DOHH2 (cell line): Measurements from ENCODE around the gene MYO5C.

ENCODE experiments used
- H3F3A ChIP-seq: fragments of 200-600 bp; sonication (generic), shearing (Covaris generic); 2 replicates; pipeline ENCODE4 v1.6.0; 2016; ENCODE audit warnings: antibody characterized with exemption, mild to moderate bottlenecking; ENCODE audit not compliant: control insufficient read depth, insufficient read depth
- H3K27ac ChIP-seq: fragments of 200-600 bp; sonication (generic); 2 replicates; pipeline ENCODE4 v1.5.1; 2014; ENCODE audit warnings: low read depth, mild to moderate bottlenecking, low read length, moderate library complexity
- H3K27me3 ChIP-seq: fragments of 200-600 bp; sonication (generic); 2 replicates; pipeline ENCODE4 v1.6.1; 2014; ENCODE audit warnings: mild to moderate bottlenecking, low read length, mixed read lengths; ENCODE audit not compliant: control insufficient read depth
- H3K36me3 ChIP-seq: fragments of 200-600 bp; sonication (generic); 2 replicates; pipeline ENCODE4 v1.6.1; 2014; ENCODE audit warnings: mild to moderate bottlenecking, low read length, moderate library complexity, mixed read lengths; ENCODE audit not compliant: control insufficient read depth
- H3K4me1 ChIP-seq: fragments of 200-600 bp; sonication (generic); 2 replicates; pipeline ENCODE4 v1.6.1; 2014; ENCODE audit warnings: mild to moderate bottlenecking, low read length, mixed read lengths; ENCODE audit not compliant: control insufficient read depth
- H3K4me2 ChIP-seq: fragments of 200-600 bp; sonication (generic); 2 replicates; pipeline ENCODE4 v1.6.0; 2014; ENCODE audit warnings: mild to moderate bottlenecking, low read length, moderate library complexity
- H3K4me3 ChIP-seq: fragments of 200-600 bp; sonication (generic); 2 replicates; pipeline ENCODE4 v1.5.1; 2014; ENCODE audit warnings: mild to moderate bottlenecking, low read length, mixed read lengths
- H3K79me2 ChIP-seq: fragments of 200-600 bp; sonication (generic); 2 replicates; pipeline ENCODE4 v1.6.1; 2014; ENCODE audit warnings: mild to moderate bottlenecking, low read length, mixed read lengths; ENCODE audit not compliant: control insufficient read depth
- H3K9me2 ChIP-seq: fragments of 200-600 bp; sonication (generic); replicated peaks from 2 replicates; pipeline ENCODE4 v1.6.1; 2014; ENCODE audit warnings: mild to moderate bottlenecking, low read length, mixed read lengths; ENCODE audit not compliant: control insufficient read depth
- H3K9me3 ChIP-seq: fragments of 200-600 bp; sonication (generic); 2 replicates; pipeline ENCODE4 v1.6.1; 2014; ENCODE audit warnings: antibody characterized with exemption, low read length, mixed read lengths; ENCODE audit not compliant: control insufficient read depth, insufficient read depth
- H4K20me1 ChIP-seq: fragments of 200-600 bp; sonication (generic); 2 replicates; pipeline ENCODE4 v1.6.0; 2014; ENCODE audit warnings: low read depth, mild to moderate bottlenecking, antibody characterized with exemption, low read length, moderate library complexity; ENCODE audit not compliant: control insufficient read depth, insufficient read depth
- EZH2phosphoT487 ChIP-seq: fragments of 200-600 bp; sonication (generic); IDR thresholded peaks from 2 replicates; pipeline ENCODE4 v1.6.1; 2017; ENCODE audit warnings: borderline replicate concordance, mild to moderate bottlenecking, antibody characterized with exemption, low read length, moderate library complexity, mixed read lengths
- TF ChIP-seq, protein P1 (sequence below): fragments of 200-600 bp; sonication (generic); IDR thresholded peaks from one replicate; pipeline ENCODE4 v1.5.1; 2014; ENCODE audit warnings: antibody characterized with exemption, mild to moderate bottlenecking, low read depth, low read length; ENCODE audit not compliant: poor library complexity, severe bottlenecking

MYO5C gene

DNA sequence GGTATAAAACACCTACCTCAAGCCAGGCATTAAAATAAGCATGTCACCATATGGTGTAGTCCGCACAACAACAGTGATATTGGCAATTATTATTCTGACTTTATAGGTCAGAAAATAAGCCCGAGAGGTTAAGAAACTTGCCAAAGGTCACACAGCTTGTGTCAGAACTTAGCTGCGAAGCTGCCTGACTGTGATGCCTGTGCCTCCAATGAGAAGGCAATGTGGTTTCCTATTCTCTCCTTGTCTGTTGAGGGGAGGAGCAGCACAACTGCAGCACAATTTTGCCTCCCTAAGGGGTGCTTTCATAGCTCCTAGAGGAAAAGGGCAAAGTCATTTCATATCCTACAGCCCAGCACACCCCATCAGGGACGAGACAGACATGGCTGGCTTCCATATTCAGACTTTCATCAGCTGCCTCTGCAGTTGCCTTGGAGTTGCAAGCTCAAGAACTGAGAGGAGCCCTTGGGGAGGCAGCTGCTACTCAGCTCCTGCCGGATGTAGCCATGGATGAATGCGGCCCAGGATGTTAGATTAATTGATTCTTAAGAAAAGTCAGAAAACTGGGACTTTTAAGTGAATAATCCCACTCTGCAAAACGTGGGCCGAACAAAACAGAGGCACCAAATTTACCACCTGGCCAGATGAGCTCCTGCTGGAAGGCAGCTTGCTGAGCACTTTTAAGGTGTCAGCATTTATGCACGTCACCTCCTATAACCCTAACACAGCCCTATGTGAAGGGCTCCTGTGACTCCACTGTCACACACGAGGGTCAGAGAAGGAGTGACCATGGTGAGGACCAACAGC, 38.5 kb downstream of the MYO5C start:
- peaks cover 37% of the 10 kb centered on the region for H3K4me1 ChIP-seq
- no peaks in the 10 kb centered on the region for H3K79me2 ChIP-seq
- no peaks in the 10 kb centered on the region for H3K36me3 ChIP-seq
- no peaks in the 10 kb centered on the region for H4K20me1 ChIP-seq
- H3F3A ChIP-seq = peaks cover 13% of the 10 kb centered on the region
- no peaks in the 10 kb centered on the region for H3K9me3 ChIP-seq
- H3K4me3 ChIP-seq = peak overlapping the region; percentile 10; the same call in 1 of the 2 replicates
- no peaks in the 10 kb centered on the region for H3K9me2 ChIP-seq
- H3K27me3 ChIP-seq = no peaks in the 10 kb centered on the region
- no peak for TF ChIP-seq EZH2phosphoT487
- H3K4me2 ChIP-seq = peak overlapping the region; percentile 49; the same call in 1 of the 2 replicates
- H3K27ac ChIP-seq = no peak overlapping the region

DNA sequence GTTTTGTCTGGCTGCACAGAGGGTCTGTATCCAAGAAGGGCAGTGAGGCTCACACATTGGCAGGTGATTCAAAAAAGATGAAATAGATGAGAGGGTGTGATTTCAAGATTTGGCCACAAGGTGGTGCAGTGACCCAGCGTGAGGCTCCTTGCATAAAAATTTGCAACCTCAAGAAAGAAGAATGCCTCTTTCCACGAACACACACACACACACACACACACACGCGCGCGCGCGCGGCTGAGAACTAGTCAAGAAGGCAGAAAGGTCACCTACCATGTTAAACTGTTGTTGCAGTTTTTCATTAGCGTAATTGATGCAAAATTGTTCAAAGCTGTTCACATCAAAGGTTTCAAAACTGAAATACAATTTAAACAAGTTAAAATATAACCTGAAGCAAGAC, 39.2 kb downstream of the MYO5C start:
- peaks cover 13% of the 10 kb centered on the region for H3F3A ChIP-seq
- H3K4me3 ChIP-seq = peak overlapping the region; percentile 10; the same call in 1 of the 2 replicates
- no peaks in the 10 kb centered on the region for H3K79me2 ChIP-seq
- peaks cover 34% of the 10 kb centered on the region for H3K4me1 ChIP-seq
- H3K27ac ChIP-seq = no peak overlapping the region
- H3K9me3 ChIP-seq = no peaks in the 10 kb centered on the region
- no peaks in the 10 kb centered on the region for H3K36me3 ChIP-seq
- TF ChIP-seq, protein P1, sequence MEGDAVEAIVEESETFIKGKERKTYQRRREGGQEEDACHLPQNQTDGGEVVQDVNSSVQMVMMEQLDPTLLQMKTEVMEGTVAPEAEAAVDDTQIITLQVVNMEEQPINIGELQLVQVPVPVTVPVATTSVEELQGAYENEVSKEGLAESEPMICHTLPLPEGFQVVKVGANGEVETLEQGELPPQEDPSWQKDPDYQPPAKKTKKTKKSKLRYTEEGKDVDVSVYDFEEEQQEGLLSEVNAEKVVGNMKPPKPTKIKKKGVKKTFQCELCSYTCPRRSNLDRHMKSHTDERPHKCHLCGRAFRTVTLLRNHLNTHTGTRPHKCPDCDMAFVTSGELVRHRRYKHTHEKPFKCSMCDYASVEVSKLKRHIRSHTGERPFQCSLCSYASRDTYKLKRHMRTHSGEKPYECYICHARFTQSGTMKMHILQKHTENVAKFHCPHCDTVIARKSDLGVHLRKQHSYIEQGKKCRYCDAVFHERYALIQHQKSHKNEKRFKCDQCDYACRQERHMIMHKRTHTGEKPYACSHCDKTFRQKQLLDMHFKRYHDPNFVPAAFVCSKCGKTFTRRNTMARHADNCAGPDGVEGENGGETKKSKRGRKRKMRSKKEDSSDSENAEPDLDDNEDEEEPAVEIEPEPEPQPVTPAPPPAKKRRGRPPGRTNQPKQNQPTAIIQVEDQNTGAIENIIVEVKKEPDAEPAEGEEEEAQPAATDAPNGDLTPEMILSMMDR = peak; percentile 76
- TF ChIP-seq EZH2phosphoT487 = no peak
- H3K27me3 ChIP-seq = no peaks in the 10 kb centered on the region
- H4K20me1 ChIP-seq = no peaks in the 10 kb centered on the region
- no peaks in the 10 kb centered on the region for H3K9me2 ChIP-seq
- peak overlapping the region; percentile 49 for H3K4me2 ChIP-seq

DNA sequence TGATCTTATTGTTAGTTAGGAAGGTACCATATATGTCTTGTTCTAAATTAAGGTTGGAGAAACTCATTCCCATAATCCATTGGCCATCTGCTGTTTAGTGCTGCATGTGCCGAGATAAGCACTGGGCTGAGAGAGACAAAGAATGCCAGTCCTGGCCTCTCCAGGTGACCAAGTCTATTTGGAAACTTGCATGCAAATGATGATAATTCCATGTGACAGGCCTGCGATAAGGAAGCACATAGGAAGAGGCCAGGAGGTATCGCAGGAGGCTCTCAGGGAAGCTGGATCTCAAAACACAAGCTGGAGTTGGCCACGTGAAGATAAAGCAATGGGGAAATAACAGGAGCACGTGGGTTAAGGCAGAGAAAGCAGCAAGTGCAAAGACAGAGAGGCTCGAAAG, 39.7 kb downstream of the MYO5C start:
- H3K4me1 ChIP-seq = peaks cover 34% of the 10 kb centered on the region
- no peaks in the 10 kb centered on the region for H3K9me3 ChIP-seq
- no peaks in the 10 kb centered on the region for H3K79me2 ChIP-seq
- no peak overlapping the region for H3K4me3 ChIP-seq
- no peaks in the 10 kb centered on the region for H3K9me2 ChIP-seq
- no peaks in the 10 kb centered on the region for H3K36me3 ChIP-seq
- H3F3A ChIP-seq = peaks cover 13% of the 10 kb centered on the region
- peak overlapping the region; percentile 49; the same call in 1 of the 2 replicates for H3K4me2 ChIP-seq
- no peaks in the 10 kb centered on the region for H4K20me1 ChIP-seq
- no peaks in the 10 kb centered on the region for H3K27me3 ChIP-seq
- TF ChIP-seq, protein P1 = no peak
- TF ChIP-seq EZH2phosphoT487 = no peak
- H3K27ac ChIP-seq = no peak overlapping the region

DNA sequence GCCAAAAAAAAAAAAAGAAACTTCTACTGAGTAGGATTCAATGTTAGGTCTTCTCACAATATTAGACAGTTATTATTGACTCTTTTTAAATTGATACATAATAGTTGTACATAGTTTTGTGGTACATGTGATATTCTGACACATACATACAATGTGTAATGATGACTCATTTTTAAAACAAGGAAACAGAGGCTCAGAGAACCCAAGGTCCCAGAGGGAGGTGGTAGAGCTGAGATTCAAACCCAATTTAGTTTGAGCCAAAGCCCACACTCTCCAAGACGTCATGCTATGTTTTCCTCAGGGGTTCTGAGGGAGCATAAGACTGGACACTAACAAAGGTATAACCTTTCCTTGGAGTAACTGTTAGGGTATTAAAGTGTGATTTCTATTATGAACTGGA, 40.6 kb downstream of the MYO5C start:
- Histone ChIP-seq H3K27ac (peak overlapping the region; percentile 16), H3K4me2 (peak overlapping the region; percentile 61)

More for the DNA sequence above, 40.6 kb downstream of the MYO5C start:
- Histone ChIP-seq H3K9me2 (no peaks in the 10 kb centered on the region), H3K36me3 (no peaks in the 10 kb centered on the region), H3K27me3 (no peaks in the 10 kb centered on the region), H4K20me1 (no peaks in the 10 kb centered on the region), H3K9me3 (no peaks in the 10 kb centered on the region), H3F3A (peaks cover 13% of the 10 kb centered on the region), H3K4me3 (peak overlapping the region; percentile 46), H3K79me2 (no peaks in the 10 kb centered on the region), H3K4me1 (peaks cover 34% of the 10 kb centered on the region)
- TF ChIP-seq, protein P1 = no peak
- TF ChIP-seq EZH2phosphoT487 = no peak
